Fibroblast of skin of right biceps (primary cell): ENCODE results near the gene NME3.
"Not testable (repeated sequence)": the region's sequence is repeated elsewhere in the genome, so short reads cannot be mapped to it uniquely, and the experiment has no call there.

Experiments used
- DNase-seq: peaks from one replicate; pipeline ENCODE4 v3.0.0-alpha.2; 2013

NME3 gene

GRCh38 chr16:1771188-1771863 lies at the start of gene NME3:
TSS of gene NME3 (minus strand) at chr16:1771543. CDS start at chr16:1771534, 9 bp downstream.
- peak; percentile 56 for DNase-seq

- DNase-seq: no peak
Measured at GRCh38 chr16:1820946-1821290, 49.6 kb upstream of the NME3 start.

DNA sequence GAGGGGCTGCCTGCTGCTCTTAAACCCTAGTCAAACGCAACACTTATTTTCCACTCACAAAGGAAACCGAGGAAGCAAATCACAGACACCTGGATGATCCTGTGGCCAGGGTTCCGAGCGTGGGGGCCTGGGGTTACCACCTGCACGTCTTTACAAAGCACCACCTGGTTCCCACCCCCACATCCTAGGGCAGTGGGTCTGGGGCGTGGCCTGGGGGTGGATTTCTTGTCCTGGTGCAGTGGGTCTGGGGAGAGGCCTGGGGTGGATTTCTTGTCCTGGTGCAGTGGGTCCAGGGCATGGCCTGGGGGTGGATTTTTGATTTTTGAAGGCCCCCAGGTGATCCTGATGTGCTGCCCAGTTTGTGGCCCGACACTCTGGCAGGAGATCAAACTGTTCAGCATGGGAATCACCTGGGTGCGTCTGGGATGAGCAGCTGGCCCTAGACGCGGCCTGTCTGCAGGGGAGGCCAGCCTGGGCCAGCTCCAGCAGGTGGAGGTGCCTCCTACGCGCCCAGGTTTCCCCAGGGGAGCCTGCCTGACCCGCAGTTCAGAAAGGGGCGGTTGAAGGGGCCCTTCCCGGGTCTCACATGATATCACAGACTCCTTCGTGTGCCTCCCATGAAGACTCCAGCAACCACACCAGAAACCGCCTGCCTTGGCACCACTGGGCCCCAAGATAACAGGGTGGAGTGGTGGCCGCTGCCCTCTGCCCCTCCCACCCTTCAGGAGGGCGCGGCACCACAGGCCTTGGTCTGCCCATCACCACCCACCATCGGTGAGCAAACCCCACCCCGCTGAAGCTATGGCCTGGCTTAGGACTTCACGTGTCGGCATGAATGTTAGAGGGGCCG lies 49.0 kb upstream of the NME3 start:
- DNase-seq: no peak

- DNase-seq: no peak
Measured at GRCh38 chr16:1819611-1820010, 48.3 kb upstream of the NME3 start.

DNA sequence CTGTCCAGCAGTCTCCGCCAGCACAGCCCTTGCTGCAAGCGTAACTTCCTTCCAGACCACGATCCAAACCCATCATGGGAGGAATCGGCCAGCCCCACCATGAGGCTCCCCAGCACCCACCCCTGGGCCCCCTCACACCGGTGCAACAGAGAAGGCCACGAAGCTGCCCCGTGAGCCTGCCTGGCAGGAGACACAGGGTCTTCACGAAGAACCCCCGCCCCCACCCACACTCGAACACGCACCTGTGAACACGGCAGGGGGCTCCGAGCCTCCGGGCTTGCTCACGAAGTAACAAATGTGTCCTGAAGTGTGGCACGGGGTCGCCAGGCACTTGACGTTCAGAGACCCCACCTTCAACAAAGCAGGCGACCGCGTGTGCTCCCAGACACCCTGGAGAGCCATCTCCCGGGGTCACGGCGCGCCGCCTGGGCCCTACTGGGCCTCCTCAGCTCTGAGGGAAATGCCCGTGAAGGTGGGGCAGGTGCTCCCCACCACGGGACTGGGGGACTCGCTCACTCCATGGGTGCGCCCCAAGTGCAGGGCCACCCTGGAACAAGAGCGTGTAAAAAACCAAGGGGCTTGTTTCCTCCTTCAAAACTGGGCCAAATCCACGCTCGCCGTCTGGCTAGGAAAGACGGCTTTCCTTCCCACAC lies 47.7 kb upstream of the NME3 start:
- no peak for DNase-seq

GRCh38 chr16:1818204-1818872 lies 47.0 kb upstream of the NME3 start:
- DNase-seq: no peak

DNA sequence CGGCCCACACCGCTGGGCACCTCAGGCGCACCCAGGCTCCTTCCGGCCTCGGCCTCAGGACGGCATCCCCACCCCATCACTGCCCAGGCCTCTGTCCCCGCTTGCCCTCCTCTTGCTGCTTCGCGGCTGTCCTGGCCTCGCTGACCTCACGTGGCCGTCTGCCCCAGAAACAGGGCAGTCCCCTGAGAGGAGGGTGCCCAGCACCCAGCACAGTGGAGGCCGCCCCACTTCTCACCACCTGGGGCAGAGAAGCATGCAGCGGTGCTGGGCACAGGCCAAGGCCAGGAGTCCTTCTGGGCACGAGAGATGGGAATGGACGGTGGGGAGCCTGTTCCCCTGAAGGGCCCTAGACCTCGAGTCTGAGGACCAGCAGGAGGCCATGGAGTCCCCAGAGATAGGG lies 46.4 kb upstream of the NME3 start:
- DNase-seq: no peak

DNA sequence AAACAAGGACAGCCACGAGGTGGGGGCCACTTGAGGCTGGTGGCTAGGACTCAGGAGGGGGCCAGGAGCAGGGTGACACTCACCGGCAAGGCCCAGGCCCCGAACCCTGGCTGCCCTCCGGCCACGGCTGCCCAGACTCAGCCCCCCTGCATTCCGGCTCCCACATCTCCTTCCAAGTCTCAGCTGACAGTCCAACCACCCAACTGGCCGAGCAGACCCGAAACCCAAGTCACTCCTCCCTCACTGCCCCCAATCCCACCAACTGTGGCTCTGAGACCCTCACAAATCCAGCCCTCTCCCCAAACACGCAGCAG lies 45.9 kb upstream of the NME3 start:
- no peak for DNase-seq

GRCh38 chr16:1816396-1817275 lies 45.3 kb upstream of the NME3 start:
- DNase-seq: no peak

- no peak for DNase-seq
Measured at GRCh38 chr16:1815461-1815860, 44.1 kb upstream of the NME3 start.

DNA sequence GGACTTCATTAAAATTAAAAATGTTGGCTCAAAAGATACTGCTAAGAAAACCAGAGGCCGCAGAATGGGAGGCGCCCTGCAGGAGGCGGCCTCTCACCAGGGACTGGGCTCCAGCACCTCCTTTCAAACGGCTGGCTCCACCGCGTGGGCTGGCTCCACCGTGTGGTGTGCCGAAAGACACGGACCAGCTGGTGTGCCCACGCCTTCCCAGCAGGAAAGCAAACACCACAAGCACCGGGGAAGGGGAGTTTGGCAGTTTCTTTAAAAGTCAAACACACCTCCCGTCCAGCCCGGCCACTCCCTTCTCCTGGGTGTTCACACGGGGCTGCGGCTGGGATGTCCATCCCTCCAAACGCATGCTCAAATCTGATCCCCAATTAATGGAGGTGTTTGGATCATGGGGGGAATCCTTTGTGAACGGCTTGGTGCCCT lies 41.4 kb upstream of the NME3 start:
- peak; percentile 52 for DNase-seq

DNA sequence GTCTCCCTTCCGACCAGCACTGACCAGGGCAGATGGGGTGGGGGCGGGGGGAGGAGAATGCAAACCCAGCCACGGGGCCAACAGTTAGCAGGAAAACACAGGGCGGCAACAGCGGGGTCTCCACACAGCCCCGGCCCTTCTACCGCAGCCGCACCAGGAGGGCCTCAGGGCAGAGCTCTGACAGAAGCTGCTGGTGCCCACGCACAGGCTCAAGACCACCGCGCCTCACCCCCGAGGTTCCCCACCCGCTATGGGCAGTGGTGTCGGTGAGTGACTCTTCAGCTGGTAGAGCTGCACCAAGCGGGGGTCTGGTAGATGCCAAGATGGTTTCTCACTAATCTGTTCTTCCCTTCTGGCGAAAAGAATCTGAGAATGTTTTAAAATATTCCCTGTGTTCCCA lies 39.2 kb upstream of the NME3 start:
- DNase-seq: no peak

- DNase-seq: no peak
Measured at GRCh38 chr16:1810106-1810505, 38.8 kb upstream of the NME3 start.

GRCh38 chr16:1809281-1809801 lies 38.0 kb upstream of the NME3 start:
- no peak for DNase-seq

- DNase-seq: no peak
Measured at GRCh38 chr16:1808691-1809090, 37.3 kb upstream of the NME3 start.

DNA sequence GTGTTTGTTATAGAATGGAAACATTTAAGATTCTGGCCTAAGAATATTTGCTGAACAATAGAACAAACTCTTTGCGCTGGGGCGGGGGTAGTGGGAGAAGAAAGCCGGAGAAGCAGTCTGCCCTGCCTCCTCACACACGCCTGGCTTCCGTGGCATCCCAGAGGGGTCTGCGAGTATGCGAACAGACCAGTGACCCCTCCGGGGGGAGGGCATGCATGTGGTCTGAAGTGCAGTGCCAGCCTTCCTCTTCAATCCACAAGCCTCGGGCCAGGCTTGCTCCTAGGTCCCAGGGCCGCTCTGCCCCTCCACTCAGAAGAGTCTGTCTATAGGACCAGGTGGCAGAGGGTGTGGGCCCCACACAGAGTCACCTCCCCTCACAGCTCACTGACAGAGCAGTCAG lies 36.3 kb upstream of the NME3 start:
- DNase-seq: no peak

- DNase-seq: no peak
Measured at GRCh38 chr16:1800701-1801100, 29.4 kb upstream of the NME3 start.

- DNase-seq: not testable (repeated sequence)
Measured at GRCh38 chr16:1799263-1799662, 27.9 kb upstream of the NME3 start.

DNA sequence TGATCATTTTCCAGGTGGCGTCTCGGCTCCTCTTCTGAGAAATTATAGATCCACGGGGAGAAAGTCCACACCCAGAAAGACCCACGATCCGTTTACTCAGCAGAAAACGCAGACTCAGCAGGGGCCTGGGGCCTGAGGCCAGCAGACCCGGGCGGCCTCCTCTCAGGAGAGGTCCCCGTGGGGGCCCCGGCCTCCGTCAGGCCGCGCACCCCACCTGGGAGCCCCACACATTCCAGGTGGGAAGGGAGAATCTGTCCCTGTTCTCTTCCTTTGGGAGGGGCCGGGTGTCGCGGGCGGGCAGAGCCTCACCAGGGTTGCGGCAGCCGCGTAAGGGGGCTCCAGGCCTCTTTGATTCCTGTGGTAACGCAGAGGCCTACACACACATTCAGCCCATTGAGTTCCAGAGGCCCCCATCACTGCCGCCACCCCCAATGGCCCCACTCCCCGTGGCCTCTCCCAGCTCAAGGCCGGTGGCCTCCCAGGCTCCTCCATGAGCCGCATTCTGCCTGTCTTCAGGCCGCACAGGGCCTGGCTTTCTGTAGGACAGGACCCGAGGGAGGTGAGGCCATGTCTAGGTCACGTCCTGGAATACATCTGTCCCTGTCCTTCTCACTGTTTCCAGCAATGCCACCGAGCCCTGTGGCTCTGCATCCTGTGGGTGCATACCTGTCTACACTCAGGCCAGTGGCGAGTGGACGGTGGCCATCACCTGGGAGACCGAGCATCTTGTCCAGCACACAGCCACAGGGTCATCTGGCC lies 23.7 kb upstream of the NME3 start:
- DNase-seq: no peak

DNA sequence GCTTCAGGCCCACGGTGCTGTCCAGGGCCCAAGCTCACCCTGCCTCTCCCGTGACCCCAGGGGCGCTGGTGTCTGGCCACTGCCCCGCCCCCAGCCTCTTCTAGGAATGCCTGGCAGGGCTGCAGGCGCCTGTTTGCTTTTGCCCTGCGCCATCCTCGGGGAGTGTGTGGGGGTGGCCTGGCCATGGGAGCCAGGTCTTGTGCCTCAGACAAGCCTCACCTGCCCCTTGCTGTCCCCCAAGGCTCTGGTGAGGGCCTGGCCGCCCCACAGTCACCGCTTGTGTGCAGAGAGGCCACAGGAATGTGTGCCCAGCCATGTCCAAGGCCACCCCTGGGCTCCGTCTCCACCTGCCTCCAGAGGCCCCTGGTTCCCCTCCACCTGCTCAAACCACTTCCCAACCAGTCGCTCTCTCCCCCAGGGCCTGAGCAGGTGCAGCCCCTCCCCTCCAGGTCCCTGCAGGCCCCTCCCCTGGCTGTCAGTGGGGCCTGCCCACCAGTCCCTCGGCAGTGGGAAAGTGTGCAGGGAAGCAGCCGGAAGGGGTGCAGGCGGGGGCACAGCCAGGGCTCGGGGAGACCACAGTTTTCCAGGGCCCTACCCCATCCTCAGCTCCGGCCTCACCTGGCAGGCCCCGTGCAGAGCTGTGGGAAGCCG lies 23.0 kb upstream of the NME3 start:
- no peak for DNase-seq
